T-helper 9 cell (primary cell): ENCODE measurements around the gene RBL2.
A peak's percentile ranks its signal among the peaks of the same experiment; 100 is the strongest.

Experiments
- DNase-seq: peaks from one replicate; pipeline ENCODE4 v3.0.0-alpha.2; 2020

Gene RBL2

GRCh38 chr16:53456625-53457024, 22.4 kb downstream of the RBL2 start:
- peak; percentile 8 for DNase-seq

- peak; percentile 46 for DNase-seq
Measured at GRCh38 chr16:53457670-53458069, 23.4 kb downstream of the RBL2 start.

GRCh38 chr16:53458635-53459034, 24.4 kb downstream of the RBL2 start:
- no peak for DNase-seq

DNA sequence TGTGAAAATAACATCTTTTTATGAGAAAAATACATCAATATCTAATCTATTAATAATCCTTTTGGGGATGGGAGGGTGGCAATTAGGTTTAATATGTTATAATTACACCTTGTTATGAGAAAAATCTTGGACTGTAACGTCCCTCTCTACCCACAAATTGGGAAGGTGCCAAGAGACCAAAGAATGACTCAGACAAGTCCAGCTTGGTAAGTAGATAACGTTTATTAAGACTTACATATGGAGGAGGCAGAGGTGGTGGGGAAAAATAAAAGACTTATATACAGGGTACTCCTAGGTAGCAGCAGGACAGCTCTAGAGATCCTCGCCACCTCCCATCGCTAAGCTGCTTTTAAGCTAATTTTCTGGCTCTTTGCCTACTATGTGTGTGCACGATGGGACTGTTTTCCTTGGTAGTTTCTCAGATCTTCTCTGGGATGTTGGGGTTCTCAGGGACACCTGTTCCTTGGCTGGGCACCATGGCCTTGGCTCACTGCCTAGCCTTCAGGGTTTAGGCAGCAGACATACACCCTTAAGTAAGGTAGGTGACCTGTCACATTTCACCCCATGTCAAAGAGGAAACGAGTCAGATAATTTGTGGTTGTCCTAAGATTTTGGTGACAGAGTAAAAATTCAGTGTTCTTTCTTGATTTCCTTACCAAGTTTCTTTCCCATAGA, 31.5 kb downstream of the RBL2 start:
- DNase-seq: no peak

- no peak for DNase-seq
Measured at GRCh38 chr16:53476867-53477266, 42.6 kb downstream of the RBL2 start.

- DNase-seq: no peak
Measured at GRCh38 chr16:53478965-53479364, 44.7 kb downstream of the RBL2 start.

- DNase-seq: no peak
Measured at GRCh38 chr16:53480394-53480793, 46.1 kb downstream of the RBL2 start.

- DNase-seq: no peak
Measured at GRCh38 chr16:53482123-53482522, 47.9 kb downstream of the RBL2 start.

GRCh38 chr16:53484542-53484941, 50.3 kb downstream of the RBL2 start:
- DNase-seq: no peak

DNA sequence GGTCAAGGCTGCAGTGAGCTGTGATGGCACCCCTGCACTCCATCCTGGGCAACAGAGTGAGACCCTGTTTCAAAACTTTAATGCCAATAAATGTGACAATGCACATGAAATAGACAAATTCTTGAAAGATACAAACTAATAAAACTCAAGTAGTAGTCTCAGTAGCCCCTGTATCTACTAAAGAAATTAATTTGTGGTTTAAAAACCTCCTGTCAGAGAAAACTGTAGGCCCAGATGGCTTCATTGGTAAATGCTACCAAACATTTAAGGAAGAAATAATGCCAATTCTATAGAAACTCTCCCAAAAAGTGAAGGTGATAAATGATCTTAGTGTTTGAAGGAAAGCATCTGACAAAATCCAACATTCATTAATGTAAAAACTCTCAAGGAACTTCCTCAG, 52.0 kb downstream of the RBL2 start:
- no peak for DNase-seq

DNA sequence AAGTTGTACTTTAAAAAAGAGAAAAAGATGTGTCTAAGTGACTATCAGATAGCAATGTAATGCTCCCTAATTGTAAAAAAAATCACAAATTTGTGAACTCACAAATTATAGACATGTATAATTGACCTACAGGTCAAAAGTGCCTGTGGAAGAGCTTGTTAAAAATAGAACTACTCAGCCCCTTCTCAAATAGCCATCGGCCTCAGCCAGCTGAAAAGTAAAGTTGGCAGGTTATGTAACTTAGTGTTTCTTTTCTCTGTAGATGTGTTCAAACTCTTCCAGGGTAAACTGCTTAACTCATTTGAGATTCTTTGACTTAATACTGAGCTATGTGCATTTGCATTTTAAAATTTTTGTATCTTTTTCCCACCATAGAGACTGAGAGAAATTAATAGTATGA, 55.5 kb downstream of the RBL2 start:
- DNase-seq: no peak

DNA sequence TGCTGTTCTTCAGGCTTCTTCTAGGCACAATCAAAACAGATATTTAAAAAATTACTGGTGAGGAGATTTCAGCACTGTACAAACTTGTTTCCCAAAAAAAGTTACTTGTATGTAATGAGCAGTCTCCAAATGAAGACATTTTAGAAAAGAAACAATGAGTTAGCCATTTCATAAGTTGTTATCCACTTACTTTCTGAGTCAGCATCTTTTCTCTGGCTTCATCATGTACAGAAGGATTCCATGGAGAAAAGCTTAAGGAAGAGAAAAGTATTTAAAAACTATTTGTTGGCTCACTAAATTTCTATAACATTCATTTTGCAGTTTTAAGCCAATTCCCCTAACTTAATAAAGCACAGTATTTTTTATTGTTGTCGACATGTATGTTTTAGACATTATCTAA, 58.2 kb downstream of the RBL2 start:
- no peak for DNase-seq

GRCh38 chr16:53494636-53495035, 60.4 kb downstream of the RBL2 start:
- no peak for DNase-seq

- DNase-seq: no peak
Measured at GRCh38 chr16:53495325-53495724, 61.1 kb downstream of the RBL2 start.

DNA sequence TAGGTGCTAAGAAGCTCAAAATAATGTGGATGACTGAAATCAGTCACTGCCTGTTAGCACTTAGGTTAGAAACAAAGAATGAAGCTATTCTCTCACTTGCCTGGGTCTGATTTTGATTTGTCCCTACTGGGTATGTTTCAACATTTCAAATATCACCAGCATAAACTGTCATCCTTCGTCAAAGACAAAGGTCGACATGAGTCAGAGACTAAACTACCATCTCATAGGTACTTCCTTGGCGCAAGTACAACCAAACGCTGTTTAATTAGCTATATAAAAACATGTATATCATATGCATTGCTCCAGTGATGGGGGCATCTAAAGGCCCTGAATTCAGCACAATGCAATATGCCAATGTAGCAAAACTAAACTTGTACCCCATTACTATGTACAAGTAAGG, 64.7 kb downstream of the RBL2 start:
- no peak for DNase-seq

- DNase-seq: no peak
Measured at GRCh38 chr16:53501216-53501859, 67.1 kb downstream of the RBL2 start.

- peak; percentile 13 for DNase-seq
Measured at GRCh38 chr16:53502331-53503269, 68.3 kb downstream of the RBL2 start, which contains the start of gene AKTIP. TSS of gene AKTIP (minus strand) at chr16:53503209. CDS start at chr16:53500259, 2,950 bp downstream.

DNA sequence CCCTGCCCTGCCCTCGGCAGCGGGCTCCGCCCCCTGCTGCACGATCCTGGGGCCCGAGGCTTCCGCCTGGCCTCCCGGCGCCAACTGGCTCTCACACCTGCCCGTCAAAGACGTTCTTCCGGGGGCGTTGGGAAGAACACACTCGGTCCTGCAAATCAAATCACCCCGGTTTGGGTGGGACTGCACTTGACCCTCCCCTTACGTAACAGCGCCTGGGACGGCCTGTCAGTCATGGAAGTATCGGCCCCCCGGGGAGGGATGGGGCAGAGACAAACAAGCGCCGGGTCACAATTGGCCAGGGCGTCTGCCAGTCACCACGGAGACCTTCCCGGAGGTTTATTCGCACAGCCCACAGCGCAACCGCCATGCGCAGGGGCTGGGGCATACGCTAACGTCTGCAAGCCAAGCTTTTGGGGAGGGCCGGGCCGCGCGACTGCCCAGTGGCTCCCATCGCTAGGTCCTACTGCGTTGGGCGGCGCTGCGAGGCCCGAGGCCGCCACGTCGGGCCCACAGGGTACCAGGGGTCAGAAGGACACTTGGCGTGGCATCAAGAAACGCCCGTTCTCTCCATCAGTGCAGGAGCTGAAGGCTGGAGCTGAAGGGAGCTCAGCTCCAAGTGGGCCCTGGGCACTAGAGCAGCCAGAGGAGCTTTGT, 69.1 kb downstream of the RBL2 start:
- peak; percentile 99 for DNase-seq

GRCh38 chr16:53503991-53504663, 69.9 kb downstream of the RBL2 start:
- no peak for DNase-seq

DNA sequence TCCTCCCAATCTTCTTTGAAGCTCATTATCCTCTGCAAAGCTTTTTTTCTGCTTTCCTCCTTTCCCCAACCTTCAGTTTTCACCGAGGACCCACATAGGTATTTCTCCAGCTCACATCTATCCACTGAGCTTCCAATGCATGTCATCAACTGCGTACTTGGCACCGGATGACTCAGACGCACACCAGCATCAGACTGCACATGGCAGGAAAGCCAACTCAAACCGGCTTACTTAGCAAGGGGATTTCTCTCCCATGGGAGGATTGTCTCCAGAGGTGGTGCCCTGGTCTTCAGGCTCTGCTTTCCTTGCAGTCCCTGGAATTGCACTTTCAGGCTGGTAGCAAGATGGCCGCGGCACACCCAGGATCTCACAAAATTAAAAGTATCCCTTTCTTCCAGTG, 70.4 kb downstream of the RBL2 start:
- no peak for DNase-seq

- no peak for DNase-seq
Measured at GRCh38 chr16:53506254-53506653, 72.0 kb downstream of the RBL2 start.

DNA sequence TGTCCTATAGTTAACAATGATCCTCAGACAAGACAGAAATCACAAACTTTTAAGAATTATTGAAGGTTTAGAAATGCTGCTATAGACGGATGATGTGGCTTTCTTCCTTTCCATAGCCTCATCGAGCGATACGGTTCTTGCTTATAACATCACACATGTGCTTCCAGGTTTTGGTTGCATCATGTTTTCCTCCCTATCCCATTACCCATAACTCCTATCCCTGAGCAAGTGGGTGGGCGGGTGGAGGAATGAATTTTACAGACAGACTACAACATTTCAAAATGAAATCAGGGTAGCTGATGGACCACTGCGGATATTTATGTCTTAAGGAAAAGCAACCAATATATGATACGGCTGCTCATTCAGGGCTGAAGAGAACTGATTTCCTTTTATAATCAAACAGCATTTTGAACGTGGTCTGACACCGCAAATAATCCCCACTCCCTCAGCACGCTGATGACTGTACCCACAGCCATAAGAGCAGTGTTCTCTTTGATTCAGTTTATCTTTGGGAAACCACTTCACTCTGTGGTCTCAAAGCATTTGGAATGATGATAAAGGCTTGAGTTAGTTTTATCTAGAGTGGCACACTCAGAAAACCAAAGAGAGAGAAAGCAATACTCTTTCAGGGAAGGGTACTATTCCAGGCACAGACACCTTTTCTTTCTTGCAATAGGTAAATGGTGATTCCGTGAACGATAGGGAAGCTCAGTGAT, 73.4 kb downstream of the RBL2 start:
- DNase-seq: no peak
